ENCODE measurements around the gene ZNF451.

DNA sequence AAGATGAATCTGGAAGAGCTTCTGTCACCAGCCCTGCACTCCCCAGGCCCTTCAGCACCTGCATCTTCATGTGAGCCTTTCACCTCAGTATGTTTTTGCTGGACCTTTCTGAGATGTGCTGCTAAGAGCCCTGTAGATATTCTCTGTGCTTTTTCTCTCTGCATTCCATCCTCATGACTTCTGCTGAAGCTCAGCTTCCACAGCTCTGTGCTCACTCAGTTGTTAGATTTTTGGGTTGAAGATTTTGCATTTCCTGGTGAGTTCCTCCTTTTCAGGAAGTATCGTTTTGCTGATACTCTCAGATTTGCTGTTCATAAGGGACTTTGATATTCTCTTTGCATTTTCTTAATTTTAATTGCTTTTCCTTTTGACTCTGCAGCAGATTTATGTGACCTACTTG is 25.2 kb upstream of the ZNF451 start:
- TF ChIP-seq EZH2 (IDR thresholded peaks at IDR 0.05; ENCODE audit: insufficient read depth, poor library complexity, severe bottlenecking) (no peak), EZH2phosphoT487 (IDR thresholded peaks at IDR 0.05; ENCODE audit: insufficient read depth, low read depth) (no peak)
